Fibroblast of skin of left quadriceps (primary cell): ENCODE results near the gene MDN1.

Experiments used
- DNase-seq, 2 experiments: peaks; one replicate each; pipeline ENCODE4 v3.0.0-alpha.2; 2013; ENCODE audit warnings: low read depth in 2 of 2

The MDN1 gene

GRCh38 chr6:89702349-89702748 is 117.2 kb downstream of the MDN1 start:
- no peak for DNase-seq

- no peak for DNase-seq
Measured at GRCh38 chr6:89695667-89696066, 123.9 kb downstream of the MDN1 start.

GRCh38 chr6:89694428-89694827 is 125.2 kb downstream of the MDN1 start:
- no peak for DNase-seq

- DNase-seq, result no peak
Measured at GRCh38 chr6:89693207-89693606, 126.4 kb downstream of the MDN1 start.

- DNase-seq, result no peak
Measured at GRCh38 chr6:89692256-89692655, 127.3 kb downstream of the MDN1 start.

GRCh38 chr6:89690944-89691324 is 128.7 kb downstream of the MDN1 start:
- DNase-seq, result no peak

- DNase-seq, result no peak
Measured at GRCh38 chr6:89689732-89690131, 129.9 kb downstream of the MDN1 start.

GRCh38 chr6:89688328-89688727 is 131.3 kb downstream of the MDN1 start:
- DNase-seq, result no peak

- no peak for DNase-seq
Measured at GRCh38 chr6:89685311-89685710, 134.3 kb downstream of the MDN1 start.

- no peak for DNase-seq
Measured at GRCh38 chr6:89682991-89683390, 136.6 kb downstream of the MDN1 start.

- no peak for DNase-seq
Measured at GRCh38 chr6:89681983-89682564, 137.5 kb downstream of the MDN1 start.

GRCh38 chr6:89680551-89680950 is 139.0 kb downstream of the MDN1 start:
- DNase-seq, result no peak

- no peak for DNase-seq
Measured at GRCh38 chr6:89680150-89680549, 139.4 kb downstream of the MDN1 start.

- no peak for DNase-seq
Measured at GRCh38 chr6:89679215-89680120, 140.1 kb downstream of the MDN1 start.

GRCh38 chr6:89678531-89678930 is 141.1 kb downstream of the MDN1 start:
- DNase-seq, result no peak

- peak; percentile 38 to 48 for DNase-seq
Measured at GRCh38 chr6:89675949-89676748, 143.4 kb downstream of the MDN1 start.

GRCh38 chr6:89670935-89671565 is 148.5 kb downstream of the MDN1 start:
- no peak for DNase-seq

GRCh38 chr6:89669002-89669401 is 150.6 kb downstream of the MDN1 start:
- DNase-seq, result no peak

GRCh38 chr6:89667872-89668556 is 151.6 kb downstream of the MDN1 start:
- DNase-seq, result peak; percentile 4 to 16

GRCh38 chr6:89662659-89663223 is 156.9 kb downstream of the MDN1 start:
- no peak for DNase-seq

GRCh38 chr6:89661559-89661958 is 158.0 kb downstream of the MDN1 start:
- DNase-seq, result no peak
